ENCODE data around the gene EIF2AK3.

GRCh38 chr2:88517759-88518201 lies 109.5 kb downstream of the EIF2AK3 start:
- TF ChIP-seq CTCF (IDR thresholded peaks at IDR 0.05) (no peak), POLR2A (IDR thresholded peaks at IDR 0.05) (no peak)
